ENCODE results near the gene AKAP14.
"Not testable (repeated sequence)": the region's sequence is repeated elsewhere in the genome, so short reads cannot be mapped to it uniquely, and the experiment has no call there.

Gene AKAP14

DNA sequence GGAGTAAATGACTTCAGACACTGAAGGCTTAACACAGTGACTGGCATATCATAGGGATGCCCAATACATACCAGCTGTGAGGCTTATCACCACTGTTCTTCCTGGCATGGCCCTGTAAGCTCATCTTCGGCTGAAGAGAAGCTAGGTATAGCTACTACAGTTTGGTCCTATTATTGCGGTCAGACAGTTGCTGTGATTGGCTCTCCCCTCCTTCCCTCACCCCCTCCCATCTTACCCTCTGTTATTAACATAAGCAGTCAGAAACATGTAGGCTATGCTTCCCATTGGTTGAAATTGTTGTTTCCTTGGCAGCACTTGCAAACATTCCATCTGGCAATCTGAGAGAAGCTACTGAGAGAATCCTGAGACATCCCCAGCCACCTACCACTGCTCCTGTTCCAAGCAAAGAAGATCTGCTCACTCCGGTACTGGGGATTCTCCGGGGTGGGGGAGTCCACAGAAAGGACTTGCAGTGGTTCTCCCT lies at the start of gene AKAP14:
Gene AKAP14, plus strand, starts transcription at position 51 of the 484 bp plus-strand sequence. CDS start 7,331 bp downstream, outside the sequence.
- in situ Hi-C loops (cut with MboI; ENCODE audit: low sequenced_read_pairs) = no loop called here

GRCh38 chrX:119852382-119853353 lies 43.0 kb upstream of the AKAP14 start, which contains the start of gene UPF3B:
Gene UPF3B, minus strand, starts transcription at chrX:119852963. Its CDS starts 35 bp downstream, at chrX:119852928.
- in situ Hi-C loops (cut with MboI; ENCODE audit: low sequenced_read_pairs) = no loop called here

DNA sequence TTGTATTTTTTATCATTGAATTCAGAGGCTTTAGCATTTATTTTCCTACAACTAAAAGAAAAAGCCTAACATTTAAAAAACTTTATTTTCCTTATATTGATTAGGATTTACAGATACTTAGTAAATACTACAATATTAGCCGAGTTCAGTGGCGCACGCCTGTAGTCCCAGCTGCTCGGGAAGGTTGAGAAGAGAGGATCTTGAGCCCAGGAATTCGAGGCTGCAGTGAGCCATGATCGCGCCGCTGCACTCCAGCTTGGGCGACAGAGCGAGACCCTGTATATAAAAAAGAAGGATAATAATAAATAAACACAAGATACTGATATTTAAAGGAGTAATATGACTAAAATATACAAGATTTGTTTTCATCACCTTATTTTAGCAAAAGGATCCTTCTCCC lies 42.2 kb upstream of the AKAP14 start:
- in situ Hi-C loops (cut with MboI; ENCODE audit: low sequenced_read_pairs) = no loop called here

DNA sequence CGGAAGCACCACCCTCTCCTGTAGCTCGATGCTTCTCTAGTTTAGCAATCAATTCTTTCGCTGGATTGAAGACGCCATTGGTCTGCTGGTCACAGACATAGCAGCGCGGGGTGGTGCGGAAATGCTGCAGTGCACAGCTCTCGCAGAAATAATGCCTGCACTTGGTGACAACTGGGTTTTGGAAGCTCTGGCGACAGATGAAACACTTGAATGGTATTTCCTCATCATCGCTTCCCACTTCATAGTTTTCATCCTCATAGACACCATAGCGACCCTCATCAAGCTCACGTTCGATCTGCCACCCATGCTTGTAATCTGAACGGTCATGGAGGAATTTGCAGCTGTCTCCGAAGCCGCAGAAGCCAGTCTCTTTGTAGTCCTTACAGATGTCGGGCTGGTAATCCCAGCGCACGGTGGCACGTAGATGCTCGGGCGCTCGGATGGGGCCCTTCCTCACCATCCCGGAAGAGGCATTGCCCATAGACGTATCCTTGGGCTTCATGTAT lies 25.0 kb upstream of the AKAP14 start:
- in situ Hi-C loops (cut with MboI; ENCODE audit: low sequenced_read_pairs) = no loop called here

GRCh38 chrX:119871245-119871598 lies 24.5 kb upstream of the AKAP14 start:
- in situ Hi-C loops (cut with MboI; ENCODE audit: low sequenced_read_pairs) = no loop called here

- in situ Hi-C loops (cut with MboI; ENCODE audit: low sequenced_read_pairs) = no loop called here
Measured at GRCh38 chrX:119871599-119872395, 23.9 kb upstream of the AKAP14 start, which contains the start of the genes NDUFA1 and RNF113A. Gene NDUFA1, plus strand, starts transcription at chrX:119871832. Its CDS starts 80 bp downstream, at chrX:119871912. Gene RNF113A, minus strand, starts transcription at chrX:119871733. Its CDS starts 120 bp downstream, at chrX:119871613.

- in situ Hi-C loops (cut with MboI; ENCODE audit: low sequenced_read_pairs) = no loop called here
Measured at GRCh38 chrX:119878740-119879139, 17.0 kb upstream of the AKAP14 start.

DNA sequence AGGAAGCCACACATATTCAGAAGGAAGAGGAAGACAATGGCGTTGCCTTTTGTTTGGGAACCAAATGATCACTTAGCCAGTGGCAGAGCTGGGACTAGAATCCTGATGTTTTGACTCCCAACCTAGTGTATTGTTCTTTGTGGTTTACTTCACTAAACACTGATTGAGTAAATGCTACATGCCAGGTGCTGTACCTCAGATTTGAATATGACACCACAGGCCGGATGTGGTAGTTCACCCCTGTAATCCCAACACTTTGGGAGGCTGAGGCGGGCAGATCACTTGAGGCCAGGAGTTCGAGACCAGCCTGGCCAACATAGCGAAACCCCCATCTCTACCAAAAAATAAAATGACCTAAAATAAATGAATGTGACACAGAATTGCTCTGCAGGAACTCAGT lies 15.6 kb upstream of the AKAP14 start:
- in situ Hi-C loops (cut with MboI; ENCODE audit: low sequenced_read_pairs) = no loop called here

- in situ Hi-C loops (cut with MboI; ENCODE audit: low sequenced_read_pairs) = no loop called here
Measured at GRCh38 chrX:119880552-119881437, 14.9 kb upstream of the AKAP14 start.

DNA sequence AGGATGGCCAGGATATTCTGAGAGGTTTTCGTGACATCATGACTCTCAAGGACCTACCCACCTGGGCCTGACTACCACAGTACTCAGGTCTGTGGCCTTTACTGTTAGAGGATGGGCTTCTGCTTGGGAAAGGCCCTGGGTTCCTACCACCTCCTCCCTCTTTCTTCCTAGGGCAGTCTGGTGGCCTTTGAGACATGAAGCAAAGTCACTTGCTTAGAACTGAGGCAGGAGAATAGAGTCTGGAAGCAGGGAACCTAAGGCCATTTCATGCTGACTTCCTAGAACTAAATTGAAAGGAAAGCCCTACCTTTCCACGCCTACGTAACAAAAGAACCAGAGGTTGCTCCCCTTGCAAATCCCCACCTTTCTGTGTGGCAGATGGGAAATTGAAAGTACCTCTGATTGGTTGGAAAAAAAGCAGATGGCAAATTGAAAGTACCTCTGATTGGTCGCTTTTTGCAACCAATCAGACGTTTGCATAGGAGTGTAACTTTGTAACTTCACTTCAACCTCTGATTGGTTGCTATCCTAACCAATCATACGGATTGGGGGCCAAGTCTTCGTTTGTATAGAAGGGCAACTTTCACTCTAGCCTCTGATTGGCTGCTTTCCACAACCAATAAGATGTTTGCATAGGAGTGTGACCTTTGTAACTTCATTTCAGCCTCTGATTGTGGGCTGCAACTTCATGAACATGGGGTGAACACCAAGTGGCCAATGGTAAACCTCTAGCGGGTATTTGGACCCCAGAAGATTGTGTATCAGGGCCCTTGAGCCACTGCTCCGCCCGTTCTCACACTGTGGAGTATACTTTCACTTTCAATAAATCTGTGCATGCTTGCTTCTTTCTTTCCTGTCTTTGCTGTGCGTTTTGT lies 9.9 kb upstream of the AKAP14 start:
- in situ Hi-C loops (cut with MboI; ENCODE audit: low sequenced_read_pairs) = no loop called here

DNA sequence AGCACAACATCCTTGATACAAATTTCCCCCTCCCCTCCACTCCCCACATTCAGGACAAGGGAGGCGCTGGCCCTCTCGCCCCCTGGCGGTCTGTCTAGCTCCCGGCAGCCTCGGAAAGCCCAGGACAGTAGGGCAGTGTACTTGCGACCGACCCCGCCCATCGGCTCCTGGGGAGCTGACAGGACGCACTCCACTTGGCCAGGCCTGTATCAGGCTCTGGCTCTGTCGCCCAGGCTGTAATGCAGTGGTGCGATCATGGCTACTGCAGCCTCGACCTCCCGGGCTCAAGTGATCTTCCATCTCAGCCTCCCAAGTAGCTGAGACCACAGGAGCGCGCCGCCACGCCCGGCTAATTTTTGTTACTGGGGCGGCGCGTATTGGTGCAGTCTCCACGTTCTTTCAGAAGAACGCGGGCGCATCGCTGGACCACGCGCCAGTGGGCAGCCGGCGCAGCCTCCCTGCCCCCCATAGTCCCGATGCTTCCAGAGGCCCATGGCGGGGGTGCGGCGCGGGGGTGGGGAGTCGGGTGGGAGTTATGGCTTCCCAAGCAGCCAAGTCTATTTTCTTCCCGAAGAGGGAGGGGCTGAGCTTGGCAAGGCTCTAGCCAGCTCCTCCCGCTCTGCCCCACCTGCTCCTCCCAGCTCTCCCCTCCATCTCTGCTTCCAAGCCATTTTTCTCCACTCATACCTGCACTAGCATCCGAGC lies 7.8 kb upstream of the AKAP14 start:
- in situ Hi-C loops (cut with MboI; ENCODE audit: low sequenced_read_pairs) = no loop called here

GRCh38 chrX:119890626-119891025 lies 5.1 kb upstream of the AKAP14 start:
- in situ Hi-C loops (cut with MboI; ENCODE audit: low sequenced_read_pairs) = not testable (repeated sequence)

GRCh38 chrX:119891961-119892692 lies 3.6 kb upstream of the AKAP14 start:
- in situ Hi-C loops (cut with MboI; ENCODE audit: low sequenced_read_pairs) = not testable (repeated sequence)

DNA sequence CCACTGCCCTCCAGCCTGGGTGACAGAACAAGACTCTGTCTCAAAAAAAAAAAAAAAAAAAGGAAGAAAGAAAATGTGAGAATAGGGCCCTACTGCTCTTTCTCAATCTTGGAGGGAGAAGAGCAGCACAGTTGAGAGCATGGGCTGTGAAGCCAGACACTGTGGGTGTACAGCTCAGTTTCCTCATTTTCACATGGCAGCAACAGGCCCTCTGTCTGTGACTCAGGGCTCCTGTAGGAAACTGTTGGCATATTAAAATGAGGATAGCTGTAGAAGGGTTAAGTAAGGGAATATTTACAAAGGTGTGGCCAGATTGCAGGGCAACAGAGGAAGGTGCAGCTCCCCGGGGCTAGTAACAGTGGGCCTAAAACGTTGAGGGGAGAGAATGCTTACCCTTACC lies 3.4 kb downstream of the AKAP14 start:
- in situ Hi-C loops (cut with MboI; ENCODE audit: low sequenced_read_pairs) = no loop called here

- in situ Hi-C loops (cut with MboI; ENCODE audit: low sequenced_read_pairs) = no loop called here
Measured at GRCh38 chrX:119900976-119901375, 5.3 kb downstream of the AKAP14 start.

DNA sequence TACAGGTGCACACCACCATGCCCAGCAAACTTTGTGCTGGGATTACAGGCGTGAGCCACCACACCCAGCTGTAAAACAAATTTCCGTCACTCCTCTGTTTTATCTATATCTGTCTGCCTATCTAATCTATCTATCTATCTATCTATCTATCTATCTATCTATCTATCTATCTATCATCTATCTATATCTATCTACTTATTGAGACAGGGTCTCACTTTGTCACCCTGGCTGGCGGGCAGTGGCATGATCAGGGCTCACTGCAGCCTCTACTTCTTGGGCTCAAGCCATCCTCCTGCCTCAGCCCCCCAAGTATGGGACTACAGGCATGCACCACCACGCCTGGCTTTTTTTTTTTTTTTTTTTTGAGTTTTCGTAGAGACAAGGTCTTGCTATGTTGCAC lies 20.6 kb downstream of the AKAP14 start:
- in situ Hi-C loops (cut with MboI; ENCODE audit: low sequenced_read_pairs) = no loop called here

- in situ Hi-C loops (cut with MboI; ENCODE audit: low sequenced_read_pairs) = no loop called here
Measured at GRCh38 chrX:119917877-119918276, 22.2 kb downstream of the AKAP14 start.

All from HL-60/S4 treated with phorbol 12-myristate 13-acetate at 8.2 ng/mL for 4 days and 3 days (cell line).